HG02973 (cell line): ENCODE data around the gene MARS1.

Experiments
- ATAC-seq: cut with Tn5 transposase; IDR thresholded peaks from one replicate; pipeline ENCODE4 v1.9.1; 2021; ENCODE audit warnings: moderate library complexity; ENCODE audit not compliant: unreplicated experiment

The MARS1 gene

GRCh38 chr12:57526477-57527126 is 38.7 kb downstream of the MARS1 start:
- ATAC-seq = no peak

- ATAC-seq = no peak
Measured at GRCh38 chr12:57527184-57527583, 39.3 kb downstream of the MARS1 start.

GRCh38 chr12:57528176-57528575 is 40.3 kb downstream of the MARS1 start:
- ATAC-seq = no peak

- no peak for ATAC-seq
Measured at GRCh38 chr12:57528831-57529555, 41.1 kb downstream of the MARS1 start.

GRCh38 chr12:57529831-57530230 is 42.0 kb downstream of the MARS1 start:
- no peak for ATAC-seq

GRCh38 chr12:57530396-57531142 is 42.7 kb downstream of the MARS1 start:
- no peak for ATAC-seq

GRCh38 chr12:57531836-57532235 is 44.0 kb downstream of the MARS1 start:
- ATAC-seq = no peak

- no peak for ATAC-seq
Measured at GRCh38 chr12:57533108-57533507, 45.2 kb downstream of the MARS1 start.

GRCh38 chr12:57534250-57534649 is 46.4 kb downstream of the MARS1 start:
- ATAC-seq = no peak

GRCh38 chr12:57534991-57535543 is 47.2 kb downstream of the MARS1 start:
- no peak for ATAC-seq

- no peak for ATAC-seq
Measured at GRCh38 chr12:57535764-57536596, 48.1 kb downstream of the MARS1 start.

GRCh38 chr12:57536597-57536942 is 48.7 kb downstream of the MARS1 start:
- ATAC-seq = no peak

- ATAC-seq = no peak
Measured at GRCh38 chr12:57539134-57539768, 51.4 kb downstream of the MARS1 start.

GRCh38 chr12:57541001-57541400 is 53.1 kb downstream of the MARS1 start:
- no peak for ATAC-seq

- ATAC-seq = no peak
Measured at GRCh38 chr12:57541717-57542116, 53.8 kb downstream of the MARS1 start.

GRCh38 chr12:57543581-57543980 is 55.7 kb downstream of the MARS1 start:
- ATAC-seq = no peak

- ATAC-seq = no peak
Measured at GRCh38 chr12:57545809-57546437, 58.1 kb downstream of the MARS1 start.

- peak; percentile 98 for ATAC-seq
Measured at GRCh38 chr12:57546438-57547287, 58.8 kb downstream of the MARS1 start, which contains the start of gene DCTN2. DCTN2 (minus strand) TSS chr12:57547192; CDS start chr12:57547063, 129 bp downstream.
